Activated naive CD8-positive, alpha-beta T cell treated with anti-CD3 and anti-CD28 coated beads, Interleukin-2, amount 50 U/mL, for 24 hours (primary cell): ENCODE results near the gene PARVG.

Experiments
- ATAC-seq: fragments of 150-1000 bp; cut with Tn5 transposase; one replicate; pipeline ENCODE4 v1.10.0; 2021
- DNase-seq: peaks from one replicate; pipeline ENCODE4 v3.0.0; 2021
- H3K27ac Mint-ChIP-seq: one replicate; pipeline ENCODE4 v1.8.0; 2021; ENCODE audit warnings: mild to moderate bottlenecking, mixed read lengths
- H3K27me3 Mint-ChIP-seq: one replicate; pipeline ENCODE4 v1.8.0; 2021; ENCODE audit warnings: mixed read lengths
- H3K36me3 Mint-ChIP-seq: one replicate; pipeline ENCODE4 v1.8.0; 2021; ENCODE audit warnings: low read depth, mixed read lengths
- H3K4me1 Mint-ChIP-seq: one replicate; pipeline ENCODE4 v1.8.0; 2021; ENCODE audit warnings: mixed read lengths
- H3K4me3 Mint-ChIP-seq: one replicate; pipeline ENCODE4 v1.8.0; 2021; ENCODE audit warnings: mild to moderate bottlenecking, moderate library complexity, mixed read lengths
- H3K9me3 Mint-ChIP-seq: one replicate; pipeline ENCODE4 v1.8.0; 2021; ENCODE audit warnings: mixed read lengths

PARVG gene

GRCh38 chr22:44162960-44163359 lies 17.8 kb upstream of the PARVG start:
- no peak overlapping the region for H3K4me3 Mint-ChIP-seq
- no peaks in the 10 kb centered on the region for H3K4me1 Mint-ChIP-seq
- no peaks in the 10 kb centered on the region for H3K27me3 Mint-ChIP-seq
- no peaks in the 10 kb centered on the region for H3K9me3 Mint-ChIP-seq
- no peak overlapping the region for H3K27ac Mint-ChIP-seq
- ATAC-seq, result no peak
- peaks cover under 1% of the 10 kb centered on the region for H3K36me3 Mint-ChIP-seq
- DNase-seq, result no peak

- Mint-ChIP-seq H3K27ac (no peak overlapping the region), H3K9me3 (no peaks in the 10 kb centered on the region), H3K36me3 (no peaks in the 10 kb centered on the region), H3K4me1 (no peaks in the 10 kb centered on the region), H3K27me3 (no peaks in the 10 kb centered on the region), H3K4me3 (no peak overlapping the region)
- no peak for DNase-seq
- no peak for ATAC-seq
Measured at GRCh38 chr22:44163536-44163935, 17.2 kb upstream of the PARVG start.

GRCh38 chr22:44164031-44164430 lies 16.7 kb upstream of the PARVG start:
- no peak for ATAC-seq
- H3K4me1 Mint-ChIP-seq, result no peaks in the 10 kb centered on the region
- no peak overlapping the region for H3K4me3 Mint-ChIP-seq
- no peaks in the 10 kb centered on the region for H3K9me3 Mint-ChIP-seq
- no peak overlapping the region for H3K27ac Mint-ChIP-seq
- H3K36me3 Mint-ChIP-seq, result no peaks in the 10 kb centered on the region
- no peak for DNase-seq
- H3K27me3 Mint-ChIP-seq, result no peaks in the 10 kb centered on the region

GRCh38 chr22:44165286-44165874 lies 15.3 kb upstream of the PARVG start:
- Mint-ChIP-seq H3K36me3 (no peaks in the 10 kb centered on the region), H3K27me3 (no peaks in the 10 kb centered on the region), H3K27ac (no peak overlapping the region), H3K4me1 (no peaks in the 10 kb centered on the region), H3K9me3 (no peaks in the 10 kb centered on the region), H3K4me3 (no peak overlapping the region)
- no peak for DNase-seq
- no peak for ATAC-seq

GRCh38 chr22:44166498-44167276 lies 14.0 kb upstream of the PARVG start:
- no peak overlapping the region for H3K27ac Mint-ChIP-seq
- ATAC-seq (no peak), DNase-seq (no peak)
- no peaks in the 10 kb centered on the region for H3K4me1 Mint-ChIP-seq
- no peaks in the 10 kb centered on the region for H3K36me3 Mint-ChIP-seq
- H3K27me3 Mint-ChIP-seq, result no peaks in the 10 kb centered on the region
- no peak overlapping the region for H3K4me3 Mint-ChIP-seq
- no peaks in the 10 kb centered on the region for H3K9me3 Mint-ChIP-seq

- Mint-ChIP-seq H3K4me1 (peaks cover 4% of the 10 kb centered on the region), H3K36me3 (no peaks in the 10 kb centered on the region), H3K27me3 (no peaks in the 10 kb centered on the region), H3K9me3 (no peaks in the 10 kb centered on the region), H3K27ac (no peak overlapping the region), H3K4me3 (no peak overlapping the region)
- DNase-seq, result no peak
- no peak for ATAC-seq
Measured at GRCh38 chr22:44167501-44167900, 13.2 kb upstream of the PARVG start.

GRCh38 chr22:44168206-44168605 lies 12.5 kb upstream of the PARVG start:
- Mint-ChIP-seq H3K4me3 (no peak overlapping the region), H3K36me3 (no peaks in the 10 kb centered on the region), H3K27me3 (no peaks in the 10 kb centered on the region), H3K27ac (no peak overlapping the region), H3K9me3 (no peaks in the 10 kb centered on the region), H3K4me1 (peaks cover 7% of the 10 kb centered on the region)
- no peak for ATAC-seq
- no peak for DNase-seq

- Mint-ChIP-seq H3K9me3 (no peaks in the 10 kb centered on the region), H3K4me1 (peaks cover 7% of the 10 kb centered on the region), H3K36me3 (no peaks in the 10 kb centered on the region), H3K4me3 (no peak overlapping the region), H3K27me3 (no peaks in the 10 kb centered on the region), H3K27ac (no peak overlapping the region)
- DNase-seq (no peak), ATAC-seq (no peak)
Measured at GRCh38 chr22:44170470-44170869, 10.3 kb upstream of the PARVG start.

GRCh38 chr22:44171561-44171960 lies 9.2 kb upstream of the PARVG start:
- no peak for DNase-seq
- no peak for ATAC-seq
- H3K27ac Mint-ChIP-seq, result no peak overlapping the region
- no peaks in the 10 kb centered on the region for H3K36me3 Mint-ChIP-seq
- peaks cover 7% of the 10 kb centered on the region for H3K4me1 Mint-ChIP-seq
- no peak overlapping the region for H3K4me3 Mint-ChIP-seq
- H3K27me3 Mint-ChIP-seq, result no peaks in the 10 kb centered on the region
- no peaks in the 10 kb centered on the region for H3K9me3 Mint-ChIP-seq

GRCh38 chr22:44172370-44173108 lies 8.2 kb upstream of the PARVG start:
- no peaks in the 10 kb centered on the region for H3K36me3 Mint-ChIP-seq

GRCh38 chr22:44173154-44173553 lies 7.6 kb upstream of the PARVG start:
- Mint-ChIP-seq H3K27ac (no peak overlapping the region), H3K9me3 (no peaks in the 10 kb centered on the region), H3K27me3 (no peaks in the 10 kb centered on the region), H3K4me1 (peaks cover 7% of the 10 kb centered on the region), H3K36me3 (no peaks in the 10 kb centered on the region), H3K4me3 (no peak overlapping the region)
- ATAC-seq, result no peak
- no peak for DNase-seq

More at GRCh38 chr22:44172370-44173108, 8.2 kb upstream of the PARVG start:
- H3K4me1 Mint-ChIP-seq, result peaks cover 7% of the 10 kb centered on the region
- no peak overlapping the region for H3K27ac Mint-ChIP-seq
- H3K9me3 Mint-ChIP-seq, result no peaks in the 10 kb centered on the region
- no peak overlapping the region for H3K4me3 Mint-ChIP-seq
- DNase-seq (no peak), ATAC-seq (no peak)
- H3K27me3 Mint-ChIP-seq, result no peaks in the 10 kb centered on the region

- ATAC-seq, result no peak
- no peaks in the 10 kb centered on the region for H3K27me3 Mint-ChIP-seq
- no peaks in the 10 kb centered on the region for H3K9me3 Mint-ChIP-seq
- peaks cover 12% of the 10 kb centered on the region for H3K4me1 Mint-ChIP-seq
- no peak overlapping the region for H3K27ac Mint-ChIP-seq
- H3K36me3 Mint-ChIP-seq, result no peaks in the 10 kb centered on the region
- DNase-seq, result no peak
- no peak overlapping the region for H3K4me3 Mint-ChIP-seq
Measured at GRCh38 chr22:44175676-44176075, 5.0 kb upstream of the PARVG start.

- ATAC-seq, result no peak
- no peaks in the 10 kb centered on the region for H3K27me3 Mint-ChIP-seq
- H3K27ac Mint-ChIP-seq, result no peak overlapping the region
- H3K36me3 Mint-ChIP-seq, result peaks cover 6% of the 10 kb centered on the region
- H3K4me1 Mint-ChIP-seq, result peaks cover 19% of the 10 kb centered on the region
- no peaks in the 10 kb centered on the region for H3K9me3 Mint-ChIP-seq
- no peak overlapping the region for H3K4me3 Mint-ChIP-seq
- DNase-seq, result no peak
Measured at GRCh38 chr22:44179196-44179988, 1.3 kb upstream of the PARVG start.

GRCh38 chr22:44179989-44180705 lies 578 bp upstream of the PARVG start:
- no peaks in the 10 kb centered on the region for H3K9me3 Mint-ChIP-seq
- H3K4me3 Mint-ChIP-seq, result peak overlapping the region; percentile 90
- H3K27ac Mint-ChIP-seq, result peak overlapping the region; percentile 96
- peaks cover 24% of the 10 kb centered on the region for H3K4me1 Mint-ChIP-seq
- ATAC-seq (no peak), DNase-seq (no peak)
- H3K36me3 Mint-ChIP-seq, result peaks cover 10% of the 10 kb centered on the region
- no peaks in the 10 kb centered on the region for H3K27me3 Mint-ChIP-seq
